Measurements from ENCODE around the gene RBAK.
"Not testable (repeated sequence)": the region's sequence is repeated elsewhere in the genome, so short reads cannot be mapped to it uniquely, and the experiment has no call there.

The RBAK gene

GRCh38 chr7:5045558-5046396 is at the start of gene RBAK:
TSS of gene RBAK (plus strand) at chr7:5045860. CDS start at chr7:5048077, 2,217 bp downstream.
- DNase-seq, result peak; percentile 79

GRCh38 chr7:4996696-4997222 is 48.9 kb upstream of the RBAK start:
- DNase-seq, result no peak

GRCh38 chr7:4998244-4998643 is 47.4 kb upstream of the RBAK start:
- no peak for DNase-seq

GRCh38 chr7:4998910-4999309 is 46.8 kb upstream of the RBAK start:
- DNase-seq, result no peak

GRCh38 chr7:4999369-4999950 is 46.2 kb upstream of the RBAK start:
- DNase-seq, result no peak

- no peak for DNase-seq
Observed at GRCh38 chr7:5001003-5001402, 44.7 kb upstream of the RBAK start.

GRCh38 chr7:5001911-5002310 is 43.7 kb upstream of the RBAK start:
- DNase-seq, result no peak

GRCh38 chr7:5005066-5005465 is 40.6 kb upstream of the RBAK start:
- no peak for DNase-seq

- no peak for DNase-seq
Observed at GRCh38 chr7:5012985-5013384, 32.7 kb upstream of the RBAK start.

- DNase-seq, result not testable (repeated sequence)
Observed at GRCh38 chr7:5015936-5016335, 29.7 kb upstream of the RBAK start.

GRCh38 chr7:5017626-5018025 is 28.0 kb upstream of the RBAK start:
- DNase-seq, result not testable (repeated sequence)

- no peak for DNase-seq
Observed at GRCh38 chr7:5020098-5020497, 25.6 kb upstream of the RBAK start.

- DNase-seq, result not testable (repeated sequence)
Observed at GRCh38 chr7:5020976-5021550, 24.6 kb upstream of the RBAK start.

GRCh38 chr7:5023626-5024025 is 22.0 kb upstream of the RBAK start:
- DNase-seq, result not testable (repeated sequence)

- not testable (repeated sequence) for DNase-seq
Observed at GRCh38 chr7:5027796-5028410, 17.8 kb upstream of the RBAK start.

GRCh38 chr7:5033186-5033585 is 12.5 kb upstream of the RBAK start:
- not testable (repeated sequence) for DNase-seq

- no peak for DNase-seq
Observed at GRCh38 chr7:5035276-5035675, 10.4 kb upstream of the RBAK start.

GRCh38 chr7:5036446-5036845 is 9.2 kb upstream of the RBAK start:
- DNase-seq, result no peak

- DNase-seq, result no peak
Observed at GRCh38 chr7:5041047-5041446, 4.6 kb upstream of the RBAK start.

GRCh38 chr7:5043661-5044060 is 2.0 kb upstream of the RBAK start:
- no peak for DNase-seq

- not testable (repeated sequence) for DNase-seq
Observed at GRCh38 chr7:5046397-5046732, 705 bp downstream of the RBAK start.

- not testable (repeated sequence) for DNase-seq
Observed at GRCh38 chr7:5047127-5047526, 1.5 kb downstream of the RBAK start.

GRCh38 chr7:5050676-5051075 is 5.0 kb downstream of the RBAK start:
- DNase-seq, result no peak

All from GOT3 (cell line).